HL-60/S4 treated with retinoic acid at 250 ng/mL for 4 days and 3 days (cell line): ENCODE results near the gene KLHDC9.

ENCODE experiments used
- in situ Hi-C: fragments of 300-500 bp; cut with MboI; formaldehyde crosslinking; loops from 2 replicates; pipeline ENCODE4 v1.7.0; 2022; ENCODE audit warnings: low sequenced_read_pairs

KLHDC9 gene

GRCh38 chr1:161130266-161130665 is 32.1 kb downstream of the KLHDC9 start:
- in situ Hi-C loops, result no loop called here

GRCh38 chr1:161131523-161132409 is 33.6 kb downstream of the KLHDC9 start:
- in situ Hi-C loops, result no loop called here

GRCh38 chr1:161132410-161133219 is 34.5 kb downstream of the KLHDC9 start, which contains the start of gene DEDD:
Gene DEDD (minus strand): TSS chr1:161132667. CDS start chr1:161124462, 8,205 bp downstream.
- in situ Hi-C loops, result no loop called here

- in situ Hi-C loops, result no loop called here
Measured at GRCh38 chr1:161133220-161133740, 35.1 kb downstream of the KLHDC9 start.

- in situ Hi-C loops, result no loop called here
Measured at GRCh38 chr1:161137881-161138280, 39.7 kb downstream of the KLHDC9 start.

- in situ Hi-C loops, result no loop called here
Measured at GRCh38 chr1:161138431-161138830, 40.3 kb downstream of the KLHDC9 start.

GRCh38 chr1:161139766-161140165 is 41.6 kb downstream of the KLHDC9 start:
- in situ Hi-C loops, result no loop called here

- in situ Hi-C loops, result no loop called here
Measured at GRCh38 chr1:161140755-161141400, 42.7 kb downstream of the KLHDC9 start.

- in situ Hi-C loops, result no loop called here
Measured at GRCh38 chr1:161145832-161146231, 47.7 kb downstream of the KLHDC9 start.
